ENCODE results near the gene KCNK10. TPM values are rescaled to one million over a fixed set of nuclear protein-coding genes. Genes with fewer than 3 reads are reported as not detected.

KCNK10 gene, protein sequence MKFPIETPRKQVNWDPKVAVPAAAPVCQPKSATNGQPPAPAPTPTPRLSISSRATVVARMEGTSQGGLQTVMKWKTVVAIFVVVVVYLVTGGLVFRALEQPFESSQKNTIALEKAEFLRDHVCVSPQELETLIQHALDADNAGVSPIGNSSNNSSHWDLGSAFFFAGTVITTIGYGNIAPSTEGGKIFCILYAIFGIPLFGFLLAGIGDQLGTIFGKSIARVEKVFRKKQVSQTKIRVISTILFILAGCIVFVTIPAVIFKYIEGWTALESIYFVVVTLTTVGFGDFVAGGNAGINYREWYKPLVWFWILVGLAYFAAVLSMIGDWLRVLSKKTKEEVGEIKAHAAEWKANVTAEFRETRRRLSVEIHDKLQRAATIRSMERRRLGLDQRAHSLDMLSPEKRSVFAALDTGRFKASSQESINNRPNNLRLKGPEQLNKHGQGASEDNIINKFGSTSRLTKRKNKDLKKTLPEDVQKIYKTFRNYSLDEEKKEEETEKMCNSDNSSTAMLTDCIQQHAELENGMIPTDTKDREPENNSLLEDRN
- total RNA-seq (2013), result under 0.01 TPM
- polyA plus RNA-seq (under 1 TPM in 1 of 3 donors, not detected in 2; 0.05 TPM), polyA minus RNA-seq (not detected in 2 replicates), total RNA-seq (0 to 4.7 (median 0.15) reads per million in 11 experiments)

DNA sequence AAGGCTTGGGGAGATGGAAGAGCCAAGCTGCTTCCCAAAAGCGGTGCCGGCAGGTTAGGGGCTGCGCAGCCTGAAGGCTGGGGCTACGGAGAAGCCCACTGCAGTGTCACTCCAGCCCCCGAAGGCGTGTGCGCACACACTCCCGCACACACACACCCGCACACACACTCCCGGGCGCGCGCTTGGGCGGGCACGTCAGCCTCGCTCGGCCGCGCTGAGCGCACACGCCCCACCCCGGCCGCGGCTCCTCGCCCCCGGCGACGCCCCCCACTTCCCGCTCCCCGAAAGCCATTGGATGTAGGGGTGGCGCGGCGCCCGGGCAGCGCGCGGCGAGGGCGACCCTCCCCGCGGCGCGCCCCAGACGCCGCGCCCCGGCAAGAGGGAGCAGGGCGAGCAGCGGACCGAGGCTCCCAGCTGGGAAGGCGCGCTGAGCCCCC, at the start of gene KCNK10:
Gene KCNK10, minus strand, starts transcription at position 184 of the 437 bp plus-strand sequence. CDS start 471 bp downstream, outside the sequence.
- Histone ChIP-seq H3K36me3 (replicated peaks in 1 of 2; ENCODE audit: control insufficient read depth in 1 of 2, insufficient read depth in 2 of 2, low read length in 2 of 2) (no peaks in the 10 kb centered on the region), H3K79me2 (ENCODE audit: insufficient read depth, low read length) (no peaks in the 10 kb centered on the region), H4K20me1 (ENCODE audit: insufficient read depth, low read length) (no peaks in the 10 kb centered on the region), H3K27me3 (ENCODE audit: control insufficient read depth in 2 of 2, insufficient read depth in 2 of 2, low read length in 2 of 2) (peaks cover 92 to 95% of the 10 kb centered on the region in 2 donors), H3K4me1 (ENCODE audit: control insufficient read depth in 1 of 2, insufficient read depth in 2 of 2, low read length in 2 of 2) (peaks cover 12 to 17% of the 10 kb centered on the region in 2 donors), H3K9ac (ENCODE audit: insufficient read depth, low read length, poor library complexity, severe bottlenecking) (no peak within 1 kb of the TSS), H3K4me3 (replicated peaks in 1 of 3; ENCODE audit: low read depth in 2 of 3, low read length in 3 of 3) (peak within 1 kb of the TSS in 1 of 3 experiments; percentile 36), H2AFZ (ENCODE audit: insufficient read depth, low read depth, low read length, poor library complexity, severe bottlenecking) (no peak within 1 kb of the TSS), H3K9me3 (replicated peaks in 1 of 2; ENCODE audit: control insufficient read depth in 1 of 2, insufficient read depth in 1 of 2, low read length in 2 of 2) (peaks cover 2 to 55% of the 10 kb centered on the region in 2 donors), H3K4me2 (replicated peaks; ENCODE audit: extremely low read depth, low read length, poor library complexity, severe bottlenecking) (peak within 1 kb of the TSS; percentile 64), H3K27ac (ENCODE audit: low read depth in 1 of 2, low read length in 2 of 2) (no peak within 1 kb of the TSS)
- intact Hi-C loops (cut with micrococcal nuclease), result no loop called here
- DNase-seq, result no peak
- peaks cover 0 to 5% of the 10 kb centered on the region in 2 donors for H3K36me3 Mint-ChIP-seq
- peaks cover 0 to 26% (median 13%) of the 10 kb centered on the region in 7 donors for H3K9me3 Mint-ChIP-seq
- H3K27me3 Mint-ChIP-seq (ENCODE audit: low read depth in 3 of 3), result peaks cover 45 to 52% (median 52%) of the 10 kb centered on the region in 3 donors
- WGBS (ENCODE audit: insufficient coverage), result under 1% methylated on average over 49 of the region's 52 CpGs
- TF ChIP-seq, protein P1, sequence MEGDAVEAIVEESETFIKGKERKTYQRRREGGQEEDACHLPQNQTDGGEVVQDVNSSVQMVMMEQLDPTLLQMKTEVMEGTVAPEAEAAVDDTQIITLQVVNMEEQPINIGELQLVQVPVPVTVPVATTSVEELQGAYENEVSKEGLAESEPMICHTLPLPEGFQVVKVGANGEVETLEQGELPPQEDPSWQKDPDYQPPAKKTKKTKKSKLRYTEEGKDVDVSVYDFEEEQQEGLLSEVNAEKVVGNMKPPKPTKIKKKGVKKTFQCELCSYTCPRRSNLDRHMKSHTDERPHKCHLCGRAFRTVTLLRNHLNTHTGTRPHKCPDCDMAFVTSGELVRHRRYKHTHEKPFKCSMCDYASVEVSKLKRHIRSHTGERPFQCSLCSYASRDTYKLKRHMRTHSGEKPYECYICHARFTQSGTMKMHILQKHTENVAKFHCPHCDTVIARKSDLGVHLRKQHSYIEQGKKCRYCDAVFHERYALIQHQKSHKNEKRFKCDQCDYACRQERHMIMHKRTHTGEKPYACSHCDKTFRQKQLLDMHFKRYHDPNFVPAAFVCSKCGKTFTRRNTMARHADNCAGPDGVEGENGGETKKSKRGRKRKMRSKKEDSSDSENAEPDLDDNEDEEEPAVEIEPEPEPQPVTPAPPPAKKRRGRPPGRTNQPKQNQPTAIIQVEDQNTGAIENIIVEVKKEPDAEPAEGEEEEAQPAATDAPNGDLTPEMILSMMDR (IDR thresholded peaks at IDR 0.05), result no peak
- peak within 1 kb of the TSS; percentile 72 to 91 for H3K4me3 Mint-ChIP-seq
- no peak within 1 kb of the TSS for H3K27ac Mint-ChIP-seq
- peaks cover 5% of the 10 kb centered on the region for H3K4me1 Mint-ChIP-seq

DNA sequence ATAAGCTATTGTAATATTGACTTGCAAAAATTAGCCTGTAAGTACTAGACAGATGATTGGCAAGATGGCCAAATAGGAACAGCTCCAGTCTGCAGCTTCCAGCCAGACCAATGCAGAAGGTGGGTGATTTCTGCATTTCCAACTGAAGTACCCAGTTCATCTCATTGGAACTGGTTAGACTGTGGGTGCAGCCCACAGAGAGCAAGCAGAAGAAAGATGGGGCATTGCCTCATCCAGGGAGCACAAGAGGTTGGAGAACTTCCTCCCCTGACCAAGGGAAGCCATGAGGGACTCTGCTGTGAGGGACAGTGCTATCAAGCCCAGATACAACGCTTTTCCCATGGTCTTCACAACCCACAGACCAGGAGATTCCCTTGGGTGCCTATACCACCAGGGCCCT, 46.4 kb upstream of the KCNK10 start:
- intact Hi-C loops (cut with micrococcal nuclease), result no loop called here
- H3K4me1 ChIP-seq (ENCODE audit: control insufficient read depth in 1 of 2, insufficient read depth in 2 of 2, low read length in 2 of 2), result no peaks in the 10 kb centered on the region
- Mint-ChIP-seq H3K27ac (peak overlapping the region in 1 of 7 donors; percentile 8), H3K4me1 (no peaks in the 10 kb centered on the region), H3K9me3 (peaks cover 0 to 8% (median 5%) of the 10 kb centered on the region in 7 donors), H3K36me3 (no peaks in the 10 kb centered on the region), H3K4me3 (no peak overlapping the region), H3K27me3 (ENCODE audit: low read depth in 3 of 3) (peaks cover 12 to 24% (median 14%) of the 10 kb centered on the region in 3 donors)
- H3K79me2 ChIP-seq (ENCODE audit: insufficient read depth, low read length), result no peaks in the 10 kb centered on the region
- no peak overlapping the region for H2AFZ ChIP-seq (ENCODE audit: insufficient read depth, low read depth, low read length, poor library complexity, severe bottlenecking)
- no peak for DNase-seq
- peaks cover 0 to 3% of the 10 kb centered on the region in 2 donors for H3K27me3 ChIP-seq (ENCODE audit: control insufficient read depth in 2 of 2, insufficient read depth in 2 of 2, low read length in 2 of 2)
- H3K27ac ChIP-seq (ENCODE audit: low read depth in 1 of 2, low read length in 2 of 2), result no peak overlapping the region
- no peaks in the 10 kb centered on the region for H3K36me3 ChIP-seq (replicated peaks in 1 of 2; ENCODE audit: control insufficient read depth in 1 of 2, insufficient read depth in 2 of 2, low read length in 2 of 2)
- H3K9me3 ChIP-seq (replicated peaks in 1 of 2; ENCODE audit: control insufficient read depth in 1 of 2, insufficient read depth in 1 of 2, low read length in 2 of 2), result no peaks in the 10 kb centered on the region
- H3K9ac ChIP-seq (ENCODE audit: insufficient read depth, low read length, poor library complexity, severe bottlenecking), result no peak overlapping the region
- H4K20me1 ChIP-seq (ENCODE audit: insufficient read depth, low read length), result no peaks in the 10 kb centered on the region
- H3K4me3 ChIP-seq (replicated peaks in 1 of 3; ENCODE audit: low read depth in 2 of 3, low read length in 3 of 3), result no peak overlapping the region
- no peak overlapping the region for H3K4me2 ChIP-seq (replicated peaks; ENCODE audit: extremely low read depth, low read length, poor library complexity, severe bottlenecking)
- TF ChIP-seq, protein P1 (IDR thresholded peaks at IDR 0.05), result no peak
- no CpG with 5 or more reads among the region's 1 CpG for WGBS (ENCODE audit: insufficient coverage)

Data from CD14-positive monocyte (primary cell).